SH-SY5Y (cell line): ENCODE data around the gene VPS52.

ENCODE experiments used
- GATA2 ChIP-seq: IDR thresholded peaks from 2 replicates; pipeline ENCODE4 v1.6.1; 2011; ENCODE audit warnings: mild to moderate bottlenecking, low read depth, low read length
- GATA3 ChIP-seq: IDR thresholded peaks from 2 replicates; pipeline ENCODE4 v1.6.1; 2011; ENCODE audit warnings: low read depth, mild to moderate bottlenecking, low read length, moderate library complexity

VPS52 gene

DNA sequence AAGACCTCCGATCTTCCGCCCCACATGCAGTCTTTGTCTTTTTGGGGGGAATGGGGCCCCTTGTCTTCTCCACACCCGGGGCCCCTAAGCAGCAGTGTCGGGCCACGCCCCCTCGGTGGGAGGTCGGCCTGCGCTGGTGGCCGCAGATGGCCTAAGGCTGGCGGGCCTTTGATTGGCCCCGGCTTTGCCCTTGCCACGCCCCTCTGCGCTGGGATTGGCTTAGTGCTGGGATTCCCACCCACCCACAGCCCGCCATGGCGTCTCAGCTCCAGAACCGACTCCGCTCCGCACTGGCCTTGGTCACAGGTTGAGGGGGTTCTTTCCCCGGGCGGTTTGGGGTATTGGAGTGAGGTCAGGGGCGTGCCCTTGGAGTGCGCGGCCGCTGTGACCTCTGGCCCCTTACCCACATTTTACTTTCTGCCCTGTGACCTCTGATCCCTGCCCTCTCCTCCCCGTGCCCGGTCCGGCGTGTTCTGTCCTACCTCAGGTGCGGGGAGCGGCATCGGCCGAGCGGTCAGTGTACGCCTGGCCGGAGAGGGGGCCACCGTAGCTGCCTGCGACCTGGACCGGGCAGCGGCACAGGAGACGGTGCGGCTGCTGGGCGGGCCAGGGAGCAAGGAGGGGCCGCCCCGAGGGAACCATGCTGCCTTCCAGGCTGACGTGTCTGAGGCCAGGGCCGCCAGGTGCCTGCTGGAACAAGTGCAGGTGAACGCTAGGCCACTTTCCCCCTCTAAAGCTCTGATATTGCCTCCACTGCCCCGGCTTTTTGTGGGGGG, 67.1 kb downstream of the VPS52 start, which contains the start of gene HSD17B8:
Gene HSD17B8, plus strand, starts transcription at position 241 of the 776 bp plus-strand sequence. Its CDS starts 14 bp downstream, at position 255.
- TF ChIP-seq GATA3: no peak
- TF ChIP-seq GATA2: no peak

DNA sequence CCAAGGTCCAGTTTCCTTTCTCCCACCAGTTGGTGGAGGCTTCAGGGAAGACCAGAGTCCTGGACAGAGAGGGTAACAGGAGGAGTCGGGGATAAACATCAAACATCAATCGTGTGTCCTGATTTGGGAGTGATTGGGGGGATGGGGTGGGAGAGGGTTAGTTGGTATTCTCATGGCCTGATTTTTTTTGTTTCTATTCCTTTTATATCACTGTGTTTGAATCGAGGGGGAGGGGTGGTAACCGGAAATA, 67.6 kb downstream of the VPS52 start:
- no peak for TF ChIP-seq GATA2

DNA sequence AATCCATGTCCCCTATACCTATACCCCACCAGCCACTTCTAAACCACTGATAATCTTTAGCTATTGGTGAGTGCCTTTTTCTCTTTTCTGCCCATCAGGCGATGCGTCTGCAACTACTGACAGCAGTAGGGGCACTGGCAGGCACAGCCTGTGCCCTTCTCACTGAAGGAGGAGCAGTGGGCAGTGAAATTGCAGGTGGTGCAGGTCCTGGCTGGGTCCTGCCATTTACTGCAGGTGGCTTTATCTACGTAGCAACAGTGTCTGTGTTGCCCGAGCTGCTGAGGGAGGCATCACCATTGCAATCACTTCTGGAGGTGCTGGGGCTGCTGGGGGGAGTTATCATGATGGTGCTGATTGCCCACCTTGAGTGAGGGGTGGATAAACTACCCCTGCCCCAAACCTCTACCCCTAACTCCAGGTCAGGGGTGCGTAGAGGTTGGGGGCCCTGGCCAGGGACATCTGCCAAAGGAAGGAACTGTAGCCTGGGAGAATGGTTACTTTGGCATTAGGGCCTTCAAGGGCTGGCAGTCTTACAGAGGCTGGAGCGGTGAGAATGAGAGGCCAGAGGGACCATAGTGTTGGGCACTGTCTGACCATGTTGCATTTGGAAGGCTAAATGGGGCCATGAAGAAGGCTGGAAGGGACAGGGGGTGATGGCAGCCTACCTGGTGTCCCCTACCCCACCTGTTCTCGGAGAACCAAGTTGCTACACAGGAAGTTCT, 68.1 kb downstream of the VPS52 start:
- TF ChIP-seq GATA3: no peak
- TF ChIP-seq GATA2: no peak

DNA sequence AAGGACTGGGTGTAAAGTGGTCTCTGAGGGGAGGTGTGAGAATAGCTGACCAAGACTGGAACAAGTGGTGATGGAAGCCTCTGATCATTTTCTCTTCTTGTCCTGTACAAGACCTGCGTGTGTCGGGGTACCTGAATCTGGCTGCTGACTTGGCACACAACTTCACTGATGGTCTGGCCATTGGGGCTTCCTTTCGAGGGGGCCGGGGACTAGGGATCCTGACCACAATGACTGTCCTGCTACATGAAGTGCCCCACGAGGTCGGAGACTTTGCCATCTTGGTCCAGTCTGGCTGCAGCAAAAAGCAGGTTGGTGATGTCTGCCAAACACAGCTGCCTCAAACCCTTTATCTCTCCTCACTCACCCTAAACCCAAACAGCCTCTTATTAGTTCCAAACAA, 68.9 kb downstream of the VPS52 start:
- TF ChIP-seq GATA2 (no peak), GATA3 (no peak)

DNA sequence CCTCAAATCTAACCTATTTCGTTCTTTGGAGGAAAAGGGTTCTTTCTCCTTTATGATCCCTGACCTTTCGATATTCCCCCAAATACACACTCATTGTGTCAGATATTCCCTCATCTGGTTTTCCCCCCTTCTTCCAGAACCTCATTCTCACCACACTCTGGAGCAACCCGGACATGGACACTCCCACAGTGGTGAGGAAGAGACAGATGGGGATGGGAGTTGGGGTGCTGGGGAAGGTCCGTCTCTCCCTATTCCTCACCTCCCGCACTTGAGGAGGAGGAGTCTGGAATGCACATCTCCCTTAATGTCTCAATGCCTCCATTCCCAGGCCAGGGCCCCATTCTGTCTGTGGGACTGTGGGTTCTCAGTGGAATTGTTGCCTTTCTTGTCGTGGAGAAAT, 69.7 kb downstream of the VPS52 start:
- TF ChIP-seq GATA3 (no peak), GATA2 (no peak)

DNA sequence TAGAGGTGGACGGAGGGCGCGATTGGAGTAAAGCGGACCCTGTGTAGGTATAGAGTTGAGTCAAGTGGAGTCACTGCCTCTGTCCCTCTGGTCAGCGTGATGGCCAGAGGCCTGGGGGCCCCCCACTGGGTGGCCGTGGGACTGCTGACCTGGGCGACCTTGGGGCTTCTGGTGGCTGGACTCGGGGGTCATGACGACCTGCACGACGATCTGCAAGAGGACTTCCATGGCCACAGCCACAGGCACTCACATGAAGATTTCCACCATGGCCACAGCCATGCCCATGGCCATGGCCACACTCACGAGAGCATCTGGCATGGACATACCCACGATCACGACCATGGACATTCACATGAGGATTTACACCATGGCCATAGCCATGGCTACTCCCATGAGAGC, 70.5 kb downstream of the VPS52 start:
- no peak for TF ChIP-seq GATA2
- TF ChIP-seq GATA3: no peak
